ENCODE data around the gene HMGN1.

The HMGN1 gene

DNA sequence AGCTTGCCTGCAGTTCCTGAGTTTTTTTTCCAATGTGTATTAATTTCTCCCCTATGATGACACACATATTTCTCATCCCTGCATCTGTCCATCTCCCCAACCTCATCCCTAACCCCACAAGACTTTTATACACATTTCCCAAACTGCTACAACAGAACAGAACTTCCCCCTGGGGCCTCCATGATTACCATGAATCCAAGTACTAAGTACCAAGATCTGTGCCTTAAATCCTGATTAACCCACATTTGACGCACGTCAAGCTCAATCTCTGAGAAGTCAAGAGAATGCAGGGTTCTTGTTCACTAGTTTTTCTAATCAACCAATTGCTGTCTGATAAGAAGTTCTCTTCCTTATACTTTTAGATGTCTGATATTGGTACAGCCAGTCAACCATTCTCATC lies 9.7 kb downstream of the HMGN1 start:
- TF ChIP-seq, protein P1, sequence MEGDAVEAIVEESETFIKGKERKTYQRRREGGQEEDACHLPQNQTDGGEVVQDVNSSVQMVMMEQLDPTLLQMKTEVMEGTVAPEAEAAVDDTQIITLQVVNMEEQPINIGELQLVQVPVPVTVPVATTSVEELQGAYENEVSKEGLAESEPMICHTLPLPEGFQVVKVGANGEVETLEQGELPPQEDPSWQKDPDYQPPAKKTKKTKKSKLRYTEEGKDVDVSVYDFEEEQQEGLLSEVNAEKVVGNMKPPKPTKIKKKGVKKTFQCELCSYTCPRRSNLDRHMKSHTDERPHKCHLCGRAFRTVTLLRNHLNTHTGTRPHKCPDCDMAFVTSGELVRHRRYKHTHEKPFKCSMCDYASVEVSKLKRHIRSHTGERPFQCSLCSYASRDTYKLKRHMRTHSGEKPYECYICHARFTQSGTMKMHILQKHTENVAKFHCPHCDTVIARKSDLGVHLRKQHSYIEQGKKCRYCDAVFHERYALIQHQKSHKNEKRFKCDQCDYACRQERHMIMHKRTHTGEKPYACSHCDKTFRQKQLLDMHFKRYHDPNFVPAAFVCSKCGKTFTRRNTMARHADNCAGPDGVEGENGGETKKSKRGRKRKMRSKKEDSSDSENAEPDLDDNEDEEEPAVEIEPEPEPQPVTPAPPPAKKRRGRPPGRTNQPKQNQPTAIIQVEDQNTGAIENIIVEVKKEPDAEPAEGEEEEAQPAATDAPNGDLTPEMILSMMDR (IDR thresholded peaks at IDR 0.05): no peak
- H3K27me3 ChIP-seq: no peaks in the 10 kb centered on the region

DNA sequence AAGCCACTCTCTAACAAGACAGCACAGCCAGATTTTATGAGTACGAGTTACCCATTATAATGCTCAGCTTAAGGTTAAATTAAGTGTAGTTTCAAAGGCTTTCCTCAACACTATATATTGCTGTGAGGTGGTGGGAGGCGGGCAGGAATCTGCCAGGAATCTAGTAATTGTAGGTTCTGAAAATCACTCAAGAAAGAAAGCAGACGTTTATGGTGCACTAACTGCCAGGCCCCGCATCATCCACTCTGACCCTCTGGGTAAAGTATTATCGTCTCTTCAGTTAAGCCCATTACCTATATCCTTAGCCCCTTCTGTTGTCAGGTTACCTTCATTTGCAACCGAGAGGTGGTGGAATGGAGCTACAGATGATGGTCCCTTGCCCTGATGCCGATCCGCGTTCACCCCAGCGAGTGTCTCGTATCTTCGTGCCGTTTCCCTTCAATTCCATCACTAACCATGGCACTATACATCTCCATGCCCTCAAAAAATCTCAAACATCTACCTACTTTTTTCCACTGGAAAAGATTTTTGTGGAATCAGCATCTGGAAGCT lies 12.4 kb downstream of the HMGN1 start:
- no peak overlapping the region for H3K4me3 ChIP-seq (ENCODE audit: low read depth in 1 of 2, low read length in 1 of 2)
- H3K9me3 ChIP-seq: no peaks in the 10 kb centered on the region
- TF ChIP-seq, protein P1 (IDR thresholded peaks at IDR 0.05): no peak
- no peaks in the 10 kb centered on the region for H3K4me1 ChIP-seq (ENCODE audit: control insufficient read depth in 1 of 2, insufficient read depth in 1 of 2, low read depth in 1 of 2, low read length in 1 of 2)
- no peaks in the 10 kb centered on the region for H3K27me3 ChIP-seq
- H3K36me3 ChIP-seq: peaks cover 12% of the 10 kb centered on the region
- no peak overlapping the region for H3K27ac ChIP-seq

More for the DNA sequence above, 9.7 kb downstream of the HMGN1 start:
- no peaks in the 10 kb centered on the region for H3K4me1 ChIP-seq (ENCODE audit: control insufficient read depth in 1 of 2, insufficient read depth in 1 of 2, low read depth in 1 of 2, low read length in 1 of 2)
- peaks cover 31% of the 10 kb centered on the region for H3K36me3 ChIP-seq
- no peak overlapping the region for H3K27ac ChIP-seq
- H3K9me3 ChIP-seq: no peaks in the 10 kb centered on the region
- no peak overlapping the region for H3K4me3 ChIP-seq (ENCODE audit: low read depth in 1 of 2, low read length in 1 of 2)

DNA sequence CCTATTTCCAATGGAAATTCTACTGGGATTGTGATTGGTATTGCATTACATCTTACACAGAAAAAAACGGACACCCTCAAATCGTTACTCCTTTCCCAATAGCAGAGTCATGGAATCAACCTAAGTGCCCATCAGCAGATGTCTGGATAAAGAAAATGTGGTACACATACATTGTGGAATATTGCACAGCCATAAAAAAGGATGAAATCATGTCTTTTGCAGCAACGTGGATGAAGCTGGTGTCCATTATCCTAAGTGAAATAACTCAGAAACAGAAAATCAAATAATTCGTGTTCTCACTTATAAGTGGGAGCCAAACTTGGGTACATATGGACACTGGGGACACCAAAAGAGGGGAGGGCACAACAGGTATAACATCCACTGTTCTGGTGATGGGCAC lies 14.3 kb downstream of the HMGN1 start:
- H3K9me3 ChIP-seq: no peaks in the 10 kb centered on the region
- H3K36me3 ChIP-seq: no peaks in the 10 kb centered on the region
- H3K4me1 ChIP-seq (ENCODE audit: control insufficient read depth in 1 of 2, insufficient read depth in 1 of 2, low read depth in 1 of 2, low read length in 1 of 2): no peaks in the 10 kb centered on the region
- no peaks in the 10 kb centered on the region for H3K27me3 ChIP-seq
- TF ChIP-seq, protein P1 (IDR thresholded peaks at IDR 0.05): no peak
- H3K27ac ChIP-seq: no peak overlapping the region
- H3K4me3 ChIP-seq (ENCODE audit: low read depth in 1 of 2, low read length in 1 of 2): no peak overlapping the region

DNA sequence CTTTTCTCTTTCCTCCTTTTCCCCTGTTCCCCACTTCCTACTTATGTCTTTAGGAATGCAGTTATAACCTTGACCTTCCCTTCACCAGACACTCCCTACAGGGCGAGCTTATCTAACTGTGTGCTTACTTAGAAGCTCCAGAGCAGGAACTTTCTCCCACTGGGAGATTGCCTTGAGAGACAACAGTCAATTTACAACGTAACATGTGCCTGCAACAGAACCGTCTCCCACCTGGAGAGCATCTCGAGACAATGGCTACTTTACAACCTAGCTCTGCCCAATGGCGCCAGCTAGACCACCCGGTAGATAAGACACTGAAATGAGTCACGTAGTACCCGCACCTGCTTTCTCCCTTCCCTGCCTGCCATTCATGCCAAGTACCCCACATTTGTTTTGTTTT lies 16.7 kb downstream of the HMGN1 start:
- H3K4me1 ChIP-seq (ENCODE audit: control insufficient read depth in 1 of 2, insufficient read depth in 1 of 2, low read depth in 1 of 2, low read length in 1 of 2): no peaks in the 10 kb centered on the region

DNA sequence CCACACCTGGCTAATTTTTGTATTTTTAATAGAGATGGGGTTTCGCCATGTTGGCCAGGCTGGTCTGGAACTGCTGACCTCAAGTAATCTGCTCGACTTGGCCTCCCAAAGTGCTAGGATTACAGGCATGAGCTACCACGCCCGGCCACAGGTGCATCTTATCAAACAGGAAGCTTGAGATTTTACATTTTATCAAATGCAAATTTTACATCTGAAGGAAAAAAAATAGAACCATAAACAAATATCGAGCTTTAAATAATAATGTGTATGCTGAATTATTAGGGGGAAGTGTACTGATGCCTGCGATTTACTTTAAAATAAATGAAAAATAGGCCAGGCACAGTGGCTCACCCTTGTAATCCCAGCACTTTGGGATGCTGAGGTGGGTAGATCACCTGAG lies 18.9 kb downstream of the HMGN1 start:
- Histone ChIP-seq H3K4me3 (ENCODE audit: low read depth in 1 of 2, low read length in 1 of 2) (no peak overlapping the region), H3K27ac (no peak overlapping the region), H3K36me3 (no peaks in the 10 kb centered on the region), H3K4me1 (ENCODE audit: control insufficient read depth in 1 of 2, insufficient read depth in 1 of 2, low read depth in 1 of 2, low read length in 1 of 2) (no peaks in the 10 kb centered on the region), H3K9me3 (no peaks in the 10 kb centered on the region), H3K27me3 (no peaks in the 10 kb centered on the region)
- TF ChIP-seq, protein P1 (IDR thresholded peaks at IDR 0.05): no peak

More for the DNA sequence above, 16.7 kb downstream of the HMGN1 start:
- TF ChIP-seq, protein P1 (IDR thresholded peaks at IDR 0.05): no peak
- Histone ChIP-seq H3K4me3 (ENCODE audit: low read depth in 1 of 2, low read length in 1 of 2) (no peak overlapping the region), H3K27ac (no peak overlapping the region), H3K27me3 (no peaks in the 10 kb centered on the region), H3K9me3 (no peaks in the 10 kb centered on the region), H3K36me3 (no peaks in the 10 kb centered on the region)

DNA sequence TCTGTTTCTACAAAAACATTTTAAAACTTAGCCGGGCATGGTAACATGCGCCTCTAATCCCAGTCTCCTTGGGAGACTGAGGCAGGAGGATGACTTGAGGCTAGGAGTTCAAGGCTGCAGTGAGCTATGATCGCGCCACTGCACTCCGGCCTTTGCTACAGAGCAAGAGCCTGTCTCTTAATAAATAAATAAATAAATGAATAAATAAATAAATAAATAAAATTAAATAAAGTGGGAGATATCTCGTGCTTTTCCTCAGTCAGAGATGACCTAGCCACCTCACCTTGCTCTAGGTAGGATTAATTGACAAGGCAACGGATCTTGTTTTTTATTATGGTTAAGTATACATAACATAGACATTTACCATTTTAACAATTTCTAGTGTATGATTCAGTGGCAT lies 21.2 kb downstream of the HMGN1 start:
- Histone ChIP-seq H3K9me3 (no peaks in the 10 kb centered on the region), H3K4me1 (ENCODE audit: control insufficient read depth in 1 of 2, insufficient read depth in 1 of 2, low read depth in 1 of 2, low read length in 1 of 2) (no peaks in the 10 kb centered on the region), H3K27me3 (no peaks in the 10 kb centered on the region), H3K27ac (no peak overlapping the region), H3K36me3 (no peaks in the 10 kb centered on the region), H3K4me3 (ENCODE audit: low read depth in 1 of 2, low read length in 1 of 2) (no peak overlapping the region)
- TF ChIP-seq, protein P1 (IDR thresholded peaks at IDR 0.05): no peak
